HG02943 (cell line): ENCODE results near the gene PTPRG.
"Not testable (repeated sequence)": the region's sequence is repeated elsewhere in the genome, so short reads cannot be mapped to it uniquely, and the experiment has no call there.

ENCODE experiments used
- ATAC-seq: cut with Tn5 transposase; IDR thresholded peaks from one replicate; pipeline ENCODE4 v1.9.1; 2021; ENCODE audit warnings: mild to moderate bottlenecking, low read depth, moderate library complexity; ENCODE audit not compliant: unreplicated experiment

PTPRG gene

GRCh38 chr3:61680617-61681016 is 119.2 kb downstream of the PTPRG start:
- no peak for ATAC-seq

DNA sequence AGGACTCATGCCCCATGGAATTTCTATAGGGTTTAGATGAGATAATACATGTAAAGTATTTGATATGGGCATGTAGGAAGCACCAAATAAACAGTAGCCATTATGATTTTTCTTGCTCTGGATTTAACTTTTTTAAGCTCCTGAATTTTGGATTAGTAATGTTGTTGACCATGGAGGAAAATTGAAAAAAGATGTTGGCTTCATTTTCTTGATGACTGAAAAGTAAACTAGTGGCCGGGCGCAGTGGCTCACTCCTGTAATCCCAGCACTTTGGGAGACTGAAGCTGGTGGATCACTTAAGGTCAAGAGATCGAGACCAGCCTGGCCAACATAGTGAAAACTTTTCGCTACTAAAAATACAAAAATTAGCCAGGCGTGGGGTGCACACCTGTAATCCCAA is 120.3 kb downstream of the PTPRG start:
- ATAC-seq, result no peak

DNA sequence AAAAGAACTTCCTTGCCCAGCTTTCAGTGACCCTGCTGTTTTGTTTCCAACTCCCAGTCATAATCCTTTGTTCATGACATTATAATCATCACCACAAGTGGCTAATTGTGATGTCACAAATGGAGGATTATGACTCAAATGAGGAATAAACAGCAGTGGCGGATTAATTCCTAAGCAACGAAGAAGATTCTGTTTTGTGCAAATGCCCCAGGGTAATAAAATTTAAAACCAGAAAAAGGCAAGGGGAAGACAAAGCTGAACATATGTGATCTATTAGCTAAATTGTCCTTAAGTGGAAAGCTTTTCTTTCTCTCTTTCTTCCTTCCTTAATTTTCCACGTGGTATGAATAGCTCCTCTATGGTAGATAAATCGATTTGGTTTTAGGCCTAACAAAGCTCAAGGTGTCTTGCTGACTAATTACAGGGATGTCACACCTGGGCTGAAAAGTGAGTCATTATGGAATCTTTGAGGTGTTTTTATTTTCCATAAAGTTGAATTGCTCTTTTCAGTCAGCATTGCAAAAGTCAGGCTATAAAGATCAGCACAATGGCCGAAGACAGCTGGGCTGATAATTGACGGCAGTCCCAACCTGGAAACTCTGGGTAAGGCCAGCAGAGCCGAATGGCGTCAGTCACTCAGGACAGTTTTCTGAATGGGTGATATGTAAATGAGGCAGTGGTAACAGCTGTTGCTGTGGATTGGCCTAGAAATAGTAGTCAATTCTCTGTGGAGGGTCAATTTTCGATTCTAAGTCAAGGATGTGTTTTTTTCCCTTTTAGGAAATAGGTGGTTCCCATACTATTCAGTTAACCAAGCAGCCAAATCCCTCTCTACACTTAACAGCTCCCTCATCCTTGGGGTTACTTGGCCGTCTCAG is 121.5 kb downstream of the PTPRG start:
- ATAC-seq, result no peak

DNA sequence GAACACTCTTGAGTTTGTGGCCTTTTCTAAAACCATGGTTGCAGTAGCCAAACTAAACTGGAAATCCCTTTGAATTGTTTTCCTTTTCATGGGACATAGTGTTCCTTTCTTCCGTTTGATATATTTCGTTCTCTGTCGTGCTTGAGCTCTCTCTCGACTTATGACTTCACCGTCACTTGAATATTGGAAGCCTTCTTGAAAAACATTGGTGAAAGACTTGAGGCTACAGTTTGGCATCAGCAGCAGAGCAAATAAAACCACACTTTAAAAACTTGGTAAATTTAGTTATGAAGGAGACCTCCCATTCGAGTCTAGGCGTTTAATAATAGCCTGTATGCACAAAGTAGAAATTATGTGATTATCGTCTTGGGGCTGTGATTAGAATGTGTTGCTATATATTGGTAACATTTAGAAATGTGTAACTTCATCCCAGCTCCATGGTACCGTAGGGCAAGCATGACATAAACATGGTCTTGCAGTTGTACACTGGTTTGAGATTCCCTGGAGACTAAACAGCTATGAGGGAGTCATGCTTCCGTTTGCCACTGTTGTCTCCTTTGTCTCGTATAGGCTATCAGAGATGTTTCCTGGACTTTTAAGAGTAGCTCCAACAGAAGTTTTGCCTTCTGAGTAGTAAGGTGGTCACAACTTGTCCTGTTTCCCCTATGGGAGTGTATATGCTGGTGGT is 122.3 kb downstream of the PTPRG start:
- no peak for ATAC-seq

GRCh38 chr3:61684386-61684785 is 123.0 kb downstream of the PTPRG start:
- ATAC-seq, result no peak

GRCh38 chr3:61685755-61686154 is 124.4 kb downstream of the PTPRG start:
- ATAC-seq, result no peak

DNA sequence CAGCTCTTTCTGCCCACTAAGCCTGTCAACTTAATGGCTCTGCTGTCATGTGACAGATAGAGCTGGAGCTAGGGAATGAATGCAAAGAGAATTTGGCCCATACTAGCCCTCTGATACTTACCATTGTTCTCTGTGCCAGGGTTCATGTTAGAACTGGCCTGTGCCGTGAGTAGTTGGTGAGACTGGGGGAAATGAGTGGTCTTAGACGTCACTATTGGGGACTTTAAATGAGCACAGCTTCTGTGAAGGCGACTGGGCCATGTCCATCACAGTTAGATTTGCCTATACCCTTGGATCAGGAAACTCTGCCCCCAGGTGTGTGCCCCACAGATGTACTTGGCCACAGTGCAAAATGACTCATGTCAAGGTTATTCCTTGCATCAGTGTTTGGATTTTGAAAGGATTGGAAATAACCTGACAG is 124.9 kb downstream of the PTPRG start:
- ATAC-seq, result no peak

DNA sequence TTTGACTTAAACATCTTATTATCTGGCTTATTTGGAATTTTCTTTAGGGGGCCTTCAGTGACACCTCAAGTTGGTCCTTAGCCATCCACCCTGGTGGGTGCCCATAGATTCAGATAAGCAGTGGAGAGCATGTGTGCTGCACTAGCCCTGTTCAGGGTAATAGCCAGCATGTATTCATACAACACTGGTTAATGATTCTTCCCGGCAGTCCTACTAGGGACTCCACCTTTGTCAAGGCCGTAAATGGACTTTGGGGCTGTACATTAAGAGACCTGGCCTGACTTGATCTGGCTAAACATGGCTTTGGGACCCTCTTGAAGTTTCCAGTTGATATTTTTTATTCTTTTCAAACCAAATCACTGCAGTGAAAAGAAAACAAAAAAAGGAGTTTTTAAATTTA is 125.8 kb downstream of the PTPRG start:
- no peak for ATAC-seq

- no peak for ATAC-seq
Measured at GRCh38 chr3:61687663-61688306, 126.4 kb downstream of the PTPRG start.

DNA sequence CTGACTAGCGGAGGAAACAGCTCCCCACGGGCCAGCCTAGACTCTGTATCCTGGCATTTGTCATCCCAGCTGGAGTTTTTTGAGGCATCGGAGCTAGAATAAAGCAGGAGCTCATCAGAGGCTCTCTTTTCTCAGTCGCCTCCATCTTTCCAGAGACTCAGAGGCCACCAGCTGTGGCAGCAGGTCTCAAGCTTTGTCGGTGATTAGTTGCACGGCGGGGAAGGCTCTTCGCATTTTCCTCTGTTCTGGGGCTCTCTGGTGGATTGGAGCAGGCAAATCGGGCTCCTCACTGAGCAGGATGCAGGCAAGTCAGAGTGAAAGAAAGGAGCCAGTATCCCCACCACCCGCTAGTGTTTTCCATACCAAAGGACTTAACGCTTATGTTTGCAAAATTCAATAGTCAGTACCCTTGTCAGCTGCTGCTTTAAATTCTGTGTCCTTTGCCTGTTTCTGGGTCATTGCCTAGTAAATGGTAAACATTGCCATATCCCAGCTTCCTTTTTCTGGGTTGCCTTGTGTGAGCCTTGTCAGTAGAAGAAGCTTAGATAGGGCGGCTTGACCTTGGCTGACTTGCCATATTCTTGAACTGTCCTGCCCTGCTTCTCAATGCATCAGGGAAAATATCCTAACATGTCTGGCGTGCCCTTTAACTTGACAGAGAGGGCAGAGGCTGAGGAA is 127.1 kb downstream of the PTPRG start:
- no peak for ATAC-seq

GRCh38 chr3:61690016-61690415 is 128.6 kb downstream of the PTPRG start:
- ATAC-seq, result no peak

DNA sequence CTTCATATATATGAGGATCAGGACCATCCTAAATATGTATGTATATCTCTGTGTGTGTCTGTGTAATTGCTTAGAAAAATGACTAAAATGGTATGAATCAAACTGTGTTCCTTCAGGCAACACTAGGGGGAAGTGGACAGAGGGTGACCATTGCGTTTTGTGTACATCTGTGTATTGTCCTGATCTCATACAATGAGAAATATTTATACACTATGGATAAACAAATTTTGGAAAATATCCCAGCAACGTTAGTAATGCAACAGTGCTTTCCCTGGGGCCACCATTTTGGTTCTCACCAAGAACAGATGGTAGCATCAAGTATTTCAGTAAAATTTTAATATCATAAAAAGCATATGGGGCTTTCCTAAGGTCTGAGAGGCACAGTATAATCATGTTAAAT is 130.1 kb downstream of the PTPRG start:
- no peak for ATAC-seq

- ATAC-seq, result no peak
Measured at GRCh38 chr3:61697301-61697700, 135.9 kb downstream of the PTPRG start.

- ATAC-seq, result not testable (repeated sequence)
Measured at GRCh38 chr3:61698278-61699072, 137.1 kb downstream of the PTPRG start.

GRCh38 chr3:61699622-61700021 is 138.3 kb downstream of the PTPRG start:
- no peak for ATAC-seq

GRCh38 chr3:61701011-61701410 is 139.6 kb downstream of the PTPRG start:
- no peak for ATAC-seq

DNA sequence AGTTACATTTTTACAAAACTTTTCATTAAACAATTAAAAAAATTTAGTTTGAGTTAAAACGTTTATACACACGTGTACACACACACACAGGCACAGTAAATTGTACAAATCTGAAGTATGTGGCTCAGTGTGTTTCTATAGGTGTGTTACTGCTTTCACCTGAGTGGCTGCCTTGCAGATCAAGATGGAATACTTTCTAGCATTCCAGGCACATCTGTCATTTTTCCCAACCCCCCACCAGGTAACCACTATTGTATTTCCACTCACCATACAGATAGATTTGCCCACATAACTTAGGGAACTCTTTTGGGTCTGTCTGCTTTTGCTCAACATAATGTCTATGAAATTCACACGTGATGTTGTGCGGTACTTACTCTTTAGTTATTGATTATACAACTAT is 141.1 kb downstream of the PTPRG start:
- ATAC-seq, result no peak

- no peak for ATAC-seq
Measured at GRCh38 chr3:61704807-61705206, 143.4 kb downstream of the PTPRG start.

DNA sequence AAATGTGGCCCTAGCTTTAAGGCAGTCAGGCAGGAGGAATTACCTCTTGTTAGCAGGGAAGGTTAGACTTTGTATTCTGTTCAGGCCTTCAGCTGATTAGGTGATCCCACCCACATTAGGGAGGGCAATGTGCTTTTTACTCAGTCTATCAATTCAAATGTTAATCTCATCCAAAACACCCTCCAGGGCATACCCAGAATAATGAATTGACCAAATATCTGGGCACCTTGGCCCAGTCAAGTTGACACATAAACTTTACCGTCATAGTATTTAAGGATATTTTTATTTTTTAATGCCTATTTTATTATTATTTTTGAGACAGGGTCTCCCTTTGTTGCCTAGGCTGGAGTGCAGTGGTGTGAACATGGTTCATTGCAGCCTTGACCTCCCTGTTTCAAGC is 146.1 kb downstream of the PTPRG start:
- no peak for ATAC-seq

DNA sequence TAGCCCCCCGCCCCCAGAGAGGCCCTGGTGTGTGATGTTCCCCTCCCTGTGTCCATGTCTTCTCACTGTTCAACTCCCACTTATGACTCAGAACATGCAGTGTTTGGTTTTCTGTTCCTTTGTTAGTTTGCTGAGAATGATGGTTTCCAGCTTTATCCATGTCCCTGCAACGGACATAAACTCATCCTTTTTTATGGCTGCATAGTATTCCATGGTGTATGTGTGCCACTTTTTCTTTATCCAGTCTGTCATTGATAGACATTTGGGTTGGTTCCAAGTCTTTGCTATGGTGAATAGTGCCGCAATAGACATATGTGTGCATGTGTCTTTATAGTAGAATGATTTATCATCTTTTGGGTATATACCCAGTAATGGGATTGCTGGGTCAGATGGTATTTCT is 149.5 kb downstream of the PTPRG start:
- not testable (repeated sequence) for ATAC-seq
